Stomach (tissue), 9 donors: ENCODE measurements around the gene DLD. TPM values are rescaled to one million over a fixed set of nuclear protein-coding genes. Genes with fewer than 3 reads are reported as not detected.

Source experiments
- DNase-seq, 2 donors: peaks; one replicate each; pipeline versions ENCODE4 v3.0.0 to v3.0.0-alpha.2; 2013 to 2019
- H3K27ac ChIP-seq, 5 donors: fragments of 200-600 bp in 4 of 5; sonication (generic) in 4 of 5; one replicate each; pipeline ENCODE4 v1.5.1; 2013 to 2019; ENCODE audit warnings: mild to moderate bottlenecking in 1 of 5, moderate library complexity in 1 of 5
- H3K27me3 ChIP-seq, 3 donors: fragments of 200-600 bp; sonication (generic); one replicate each; pipeline ENCODE4 v1.5.1; 2017 to 2019; ENCODE audit warnings: mixed run types in 1 of 3
- H3K36me3 ChIP-seq, 4 donors: fragments of 200-600 bp; sonication (generic); 1 replicate in 3 of 4; 2 replicates in 1 of 4; pipeline ENCODE4 v1.5.1; 2016 to 2019
- H3K4me1 ChIP-seq, 4 donors: fragments of 200-600 bp; sonication (generic); one replicate each; pipeline ENCODE4 v1.5.1; 2016 to 2019
- H3K4me3 ChIP-seq, 4 donors: fragments of 200-600 bp; sonication (generic) in 3 of 4; one replicate each; pipeline ENCODE4 v1.5.1; 2016 to 2019; ENCODE audit warnings: mild to moderate bottlenecking in 1 of 4
- H3K9me3 ChIP-seq, 4 donors: fragments of 200-600 bp; sonication (generic); one replicate each; pipeline ENCODE4 v1.5.1; 2016 to 2019
- CTCF ChIP-seq, 7 experiments: fragments of 450-650 bp in 4 of 7; fragments of 200-600 bp in 3 of 7; sonication (generic) in 3 of 7; IDR thresholded peaks; one replicate each; pipeline ENCODE4 v1.5.1; 2016 to 2019; ENCODE audit warnings: antibody characterized with exemption in 7 of 7, control low read depth in 2 of 7, mild to moderate bottlenecking in 1 of 7
- EP300 ChIP-seq: sonication (generic); formaldehyde crosslinking; IDR thresholded peaks from one replicate; pipeline ENCODE4 v1.6.1; 2017; ENCODE audit warnings: antibody characterized with exemption
- POLR2A ChIP-seq, 4 donors: fragments of 450-650 bp; IDR thresholded peaks; one replicate each; pipeline ENCODE4 v1.6.1; 2016; ENCODE audit warnings: antibody characterized with exemption in 4 of 4, control low read depth in 2 of 4, mild to moderate bottlenecking in 1 of 4, moderate library complexity in 1 of 4
- POLR2AphosphoS5 ChIP-seq, 3 donors: sonication (generic); formaldehyde crosslinking; IDR thresholded peaks; one replicate each; pipeline ENCODE4 v1.6.1; 2016; ENCODE audit warnings: antibody characterized with exemption in 3 of 3
- WGBS, 5 donors: extraction: QIAGEN DNeasy Blood & Tissue Kit in 3 of 5; methylation state at CpG; one replicate each; pipeline versions ENCODE4 v1.1.5 to v1.1.7; 2013 to 2018; 5-methylcytosine and 5-hydroxymethylcytosine counted together
- intact Hi-C: fragments of 100-400 bp; cut with DNase I; formaldehyde crosslinking; loops from one replicate; pipeline ENCODE4 v1.15.1; 2023; ENCODE audit warnings: low total_unique reads
- polyA plus RNA-seq, 3 donors: library from polyadenylated mRNA; stranded (reverse); fragments of 200-250 nt; gene quantifications; one replicate each; pipeline ENCODE4 v1.2.3, GENCODE V29; 2013
- total RNA-seq, 5 donors: library from RNA; depleted of rRNA; stranded (reverse); fragments of >200 nt; gene quantifications; one replicate each; pipeline versions ENCODE4 v1.1.0 to v1.2.3, GENCODE V29; 2014 to 2016
- donor health status: healthy with polysubstance abuse.
- donor health status: Bipolar disorder and iron deficiency.
- donor health status: healthy.

The DLD gene
- total and polyA plus RNA-seq, 8 donors: 24.6 to 173 (median 88.2) TPM

DNA sequence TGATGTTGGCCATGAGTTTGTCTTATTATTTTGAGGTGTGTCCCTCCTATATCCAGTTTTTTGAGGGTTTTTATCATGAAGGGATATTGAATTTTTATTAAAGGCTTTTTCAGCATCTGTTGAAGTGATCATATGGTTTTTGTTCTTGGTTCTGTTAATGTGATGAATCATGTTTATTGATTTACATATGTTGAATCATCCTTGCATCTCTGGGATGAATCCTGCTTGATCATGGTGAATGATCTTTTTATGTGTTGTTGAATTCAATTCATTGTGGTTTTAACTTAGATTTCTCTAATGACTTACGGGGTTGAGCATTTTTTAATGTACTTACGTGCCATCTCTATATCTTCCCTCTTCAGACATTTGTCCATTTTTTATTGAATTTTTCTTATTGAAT is 22.9 kb downstream of the DLD start:
- H3K27me3 ChIP-seq: no peaks in the 10 kb centered on the region
- no peak for TF ChIP-seq POLR2A (IDR thresholded peaks at IDR 0.05)
- no peak for TF ChIP-seq CTCF (IDR thresholded peaks at IDR 0.05)
- no peak for TF ChIP-seq EP300
- H3K27ac ChIP-seq: no peak overlapping the region
- H3K4me1 ChIP-seq: peaks cover 0 to 48% (median 6%) of the 10 kb centered on the region in 4 donors
- H3K36me3 ChIP-seq: peaks cover 16 to 76% (median 71%) of the 10 kb centered on the region in 4 donors
- no peaks in the 10 kb centered on the region for H3K9me3 ChIP-seq
- intact Hi-C loops: no loop called here
- WGBS, 5 donors: 96 to 100% (median 98%) methylated on average over 2 of the region's 2 CpGs
- no peak for DNase-seq
- H3K4me3 ChIP-seq: no peak overlapping the region

- DNase-seq: no peak
- intact Hi-C loops: no loop called here
- H3K4me1 ChIP-seq: peaks cover 0 to 55% (median 6%) of the 10 kb centered on the region in 4 donors
- no peaks in the 10 kb centered on the region for H3K27me3 ChIP-seq
- H3K9me3 ChIP-seq: no peaks in the 10 kb centered on the region
- no peak for TF ChIP-seq CTCF (IDR thresholded peaks at IDR 0.05)
- no peak for TF ChIP-seq POLR2AphosphoS5 (IDR thresholded peaks at IDR 0.05)
- TF ChIP-seq POLR2A (IDR thresholded peaks at IDR 0.05): no peak
- TF ChIP-seq EP300: no peak
- 9 to 24% (median 18%) methylated on average over 1 of the region's 1 CpG for WGBS, 5 donors
- no peak overlapping the region for H3K4me3 ChIP-seq
- H3K27ac ChIP-seq: no peak overlapping the region
- H3K36me3 ChIP-seq: peaks cover 21 to 76% (median 71%) of the 10 kb centered on the region in 4 donors
Observed at GRCh38 chr7:107914831-107915230, 23.8 kb downstream of the DLD start.

DNA sequence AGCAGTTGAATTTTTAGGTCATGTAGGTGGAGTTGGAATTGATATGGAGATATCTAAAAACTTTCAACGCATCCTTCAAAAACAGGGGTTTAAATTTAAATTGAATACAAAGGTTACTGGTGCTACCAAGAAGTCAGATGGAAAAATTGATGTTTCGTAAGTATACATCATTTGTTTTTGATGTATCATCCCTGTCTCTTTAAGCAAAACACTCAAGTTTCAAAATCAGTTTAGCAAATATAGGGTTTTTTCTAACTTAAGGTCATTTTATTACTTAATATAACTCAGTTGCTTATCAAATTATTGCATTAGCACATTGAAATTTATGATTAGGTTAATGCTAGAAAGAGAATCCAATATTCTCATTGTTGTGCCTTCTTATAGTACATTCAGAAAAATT is 24.6 kb downstream of the DLD start:
- H3K4me3 ChIP-seq: no peak overlapping the region
- no peaks in the 10 kb centered on the region for H3K27me3 ChIP-seq
- no peak overlapping the region for H3K27ac ChIP-seq
- H3K4me1 ChIP-seq: peaks cover 0 to 62% (median 12%) of the 10 kb centered on the region in 4 donors
- 89 to 100% (median 96%) methylated on average over 2 of the region's 2 CpGs for WGBS, 5 donors
- intact Hi-C loops: no loop called here
- peaks cover 21 to 76% (median 72%) of the 10 kb centered on the region in 4 donors for H3K36me3 ChIP-seq
- TF ChIP-seq EP300: no peak
- no peak for TF ChIP-seq POLR2AphosphoS5 (IDR thresholded peaks at IDR 0.05)
- TF ChIP-seq CTCF (IDR thresholded peaks at IDR 0.05): no peak
- no peak for TF ChIP-seq POLR2A (IDR thresholded peaks at IDR 0.05)
- DNase-seq: no peak
- no peaks in the 10 kb centered on the region for H3K9me3 ChIP-seq

DNA sequence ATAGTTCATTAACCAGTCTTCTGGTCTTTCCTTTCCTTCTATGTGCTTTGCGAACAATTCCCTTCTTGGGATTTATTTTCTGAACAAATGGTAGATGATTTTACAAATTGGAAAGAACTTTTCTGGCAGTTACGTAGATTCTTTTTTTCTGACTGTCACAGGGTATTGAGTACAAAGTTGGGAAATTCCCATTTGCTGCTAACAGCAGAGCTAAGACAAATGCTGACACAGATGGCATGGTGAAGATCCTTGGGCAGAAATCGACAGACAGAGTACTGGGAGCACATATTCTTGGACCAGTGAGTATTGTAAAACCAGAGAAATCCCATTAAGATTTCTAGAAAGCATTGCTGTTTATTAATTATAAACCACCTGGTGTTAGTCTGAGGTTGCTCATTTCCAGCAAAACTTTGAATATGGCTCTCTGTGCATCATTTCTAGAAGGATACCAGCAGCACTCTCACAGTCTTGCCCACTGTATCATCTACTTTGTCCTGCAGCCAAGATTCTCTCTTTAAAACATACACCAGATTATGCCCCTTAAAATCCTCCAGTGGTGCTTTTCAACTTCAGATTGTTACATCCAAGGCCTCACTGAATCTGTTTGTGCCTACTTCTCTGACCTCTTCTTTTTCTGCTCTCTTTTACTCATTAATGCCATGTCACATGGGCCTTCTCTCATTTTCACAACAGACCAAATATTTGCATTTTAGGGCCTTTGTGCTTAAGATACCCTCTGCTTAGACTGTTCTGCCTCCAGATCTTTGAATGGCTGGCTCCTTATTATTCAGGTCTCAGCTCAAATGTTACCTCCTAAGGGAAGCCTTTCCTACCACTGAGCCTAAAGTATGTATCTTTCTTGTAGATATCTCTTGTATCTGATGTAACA is 27.0 kb downstream of the DLD start:
- intact Hi-C loops: no loop called here
- Histone ChIP-seq H3K36me3 (peaks cover 23 to 77% (median 68%) of the 10 kb centered on the region in 4 donors), H3K4me1 (peaks cover 0 to 68% (median 15%) of the 10 kb centered on the region in 4 donors), H3K9me3 (no peaks in the 10 kb centered on the region), H3K27ac (peak overlapping the region in 1 of 5 donors; percentile 43), H3K4me3 (no peak overlapping the region), H3K27me3 (no peaks in the 10 kb centered on the region)
- 76 to 87% (median 85%) methylated on average over 3 of the region's 3 CpGs for WGBS, 5 donors
- no peak for DNase-seq
- TF ChIP-seq CTCF (IDR thresholded peaks at IDR 0.05) (no peak), EP300 (no peak), POLR2A (IDR thresholded peaks at IDR 0.05) (no peak), POLR2AphosphoS5 (IDR thresholded peaks at IDR 0.05) (no peak)
